Measurements from ENCODE around the gene CDRT15.

GRCh38 chr17:14228903-14229302 is 7.8 kb downstream of the CDRT15 start:
- TF ChIP-seq POLR2AphosphoS5 (IDR thresholded peaks at IDR 0.05) (no peak), POLR2A (IDR thresholded peaks at IDR 0.05) (no peak)
- TF ChIP-seq, protein P1, sequence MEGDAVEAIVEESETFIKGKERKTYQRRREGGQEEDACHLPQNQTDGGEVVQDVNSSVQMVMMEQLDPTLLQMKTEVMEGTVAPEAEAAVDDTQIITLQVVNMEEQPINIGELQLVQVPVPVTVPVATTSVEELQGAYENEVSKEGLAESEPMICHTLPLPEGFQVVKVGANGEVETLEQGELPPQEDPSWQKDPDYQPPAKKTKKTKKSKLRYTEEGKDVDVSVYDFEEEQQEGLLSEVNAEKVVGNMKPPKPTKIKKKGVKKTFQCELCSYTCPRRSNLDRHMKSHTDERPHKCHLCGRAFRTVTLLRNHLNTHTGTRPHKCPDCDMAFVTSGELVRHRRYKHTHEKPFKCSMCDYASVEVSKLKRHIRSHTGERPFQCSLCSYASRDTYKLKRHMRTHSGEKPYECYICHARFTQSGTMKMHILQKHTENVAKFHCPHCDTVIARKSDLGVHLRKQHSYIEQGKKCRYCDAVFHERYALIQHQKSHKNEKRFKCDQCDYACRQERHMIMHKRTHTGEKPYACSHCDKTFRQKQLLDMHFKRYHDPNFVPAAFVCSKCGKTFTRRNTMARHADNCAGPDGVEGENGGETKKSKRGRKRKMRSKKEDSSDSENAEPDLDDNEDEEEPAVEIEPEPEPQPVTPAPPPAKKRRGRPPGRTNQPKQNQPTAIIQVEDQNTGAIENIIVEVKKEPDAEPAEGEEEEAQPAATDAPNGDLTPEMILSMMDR (IDR thresholded peaks at IDR 0.05), result no peak
